IMR-90 (cell line): ENCODE data around the gene WDR13. TPM values are rescaled to one million over a fixed set of nuclear protein-coding genes. Genes with fewer than 3 reads are reported as not detected.

Source experiments
- ATAC-seq: fragments of 200-7000 bp; cut with Tn5 transposase; 2 replicates; pipeline ENCODE4 v1.9.1; 2020; ENCODE audit warnings: low read depth, mild to moderate bottlenecking, moderate library complexity
- BruUV-seq: library from RNA; stranded (reverse); fragments of 400-500 nt; replicated peaks from 2 replicates; lab custom pipeline; 2021; lab: Mats Ljungman, UMichigan
- CTCF ChIA-PET: fragments of 300-600 bp; formaldehyde crosslinking; extraction: SDS; loops from one replicate; lab custom pipeline; 2021; ENCODE audit warnings: antibody characterized with exemption; lab: Yijun Ruan, JAX
- POLR2A ChIA-PET: fragments of 300-600 bp; sonication (Branson Sonifier 250); formaldehyde crosslinking; loops from one replicate; lab custom pipeline; 2022; ENCODE audit warnings: antibody characterized with exemption; ENCODE audit not compliant: unreplicated experiment; lab: Charles Lee
- DNase-seq: peaks from one replicate; pipeline ENCODE4 v3.0.0; 2013
- H2AFZ ChIP-seq: replicated peaks from 2 replicates; pipeline ENCODE3; 2013; ENCODE audit warnings: low read length, mild to moderate bottlenecking; ENCODE audit not compliant: poor library complexity
- H2AK5ac ChIP-seq: 2 replicates; pipeline ENCODE4 v1.6.1; 2013; ENCODE audit warnings: low read depth, low read length, inconsistent platforms
- H2AK9ac ChIP-seq: replicated peaks from 2 replicates; pipeline ENCODE3; 2013; ENCODE audit warnings: mild to moderate bottlenecking, low read depth, low read length, moderate library complexity; ENCODE audit not compliant: poor library complexity
- H2BK120ac ChIP-seq: 2 replicates; pipeline ENCODE4 v1.6.1; 2013; ENCODE audit warnings: low read depth, low read length, inconsistent platforms
- H2BK15ac ChIP-seq: 3 replicates; pipeline ENCODE4 v1.6.1; 2013; ENCODE audit warnings: low read depth, low read length, inconsistent platforms
- H2BK20ac ChIP-seq: 2 replicates; pipeline ENCODE4 v1.6.1; 2013; ENCODE audit warnings: low read depth, mild to moderate bottlenecking, inconsistent platforms, low read length, moderate library complexity
- H2BK5ac ChIP-seq: 2 replicates; pipeline ENCODE4 v1.6.1; 2013; ENCODE audit warnings: mild to moderate bottlenecking, low read depth, low read length, inconsistent platforms; ENCODE audit not compliant: poor library complexity, severe bottlenecking
- H3K14ac ChIP-seq: replicated peaks from 2 replicates; pipeline ENCODE4 v1.6.1; 2013; ENCODE audit warnings: low read depth, low read length, inconsistent platforms
- H3K18ac ChIP-seq: 2 replicates; pipeline ENCODE4 v1.6.1; 2013; ENCODE audit warnings: low read depth, low read length, control low read depth
- H3K23ac ChIP-seq: 2 replicates; pipeline ENCODE4 v1.6.1; 2013; ENCODE audit warnings: low read depth, low read length, inconsistent platforms
- H3K27ac ChIP-seq: 2 replicates; pipeline ENCODE4 v1.5.1; 2013; ENCODE audit warnings: mild to moderate bottlenecking, control low read depth, low read length; ENCODE audit not compliant: insufficient read depth
- H3K27me3 ChIP-seq: 2 replicates; pipeline ENCODE4 v1.6.1; 2013; ENCODE audit warnings: low read length; ENCODE audit not compliant: control insufficient read depth, insufficient read depth
- H3K36me3 ChIP-seq: 2 replicates; pipeline ENCODE4 v1.6.1; 2013; ENCODE audit warnings: low read length, mixed read lengths; ENCODE audit not compliant: control insufficient read depth, insufficient read depth
- H3K4ac ChIP-seq: 2 replicates; pipeline ENCODE4 v1.6.1; 2013; ENCODE audit warnings: low read depth, low read length, inconsistent platforms
- H3K4me1 ChIP-seq: 2 replicates; pipeline ENCODE4 v1.6.1; 2013; ENCODE audit warnings: low read length, mixed read lengths; ENCODE audit not compliant: control insufficient read depth, insufficient read depth
- H3K4me2 ChIP-seq: 2 replicates; pipeline ENCODE4 v1.6.1; 2013; ENCODE audit warnings: low read depth, mild to moderate bottlenecking, control low read depth, low read length, moderate library complexity
- H3K4me3 ChIP-seq: 2 replicates; pipeline ENCODE4 v1.5.1; 2013; ENCODE audit warnings: low read depth, mild to moderate bottlenecking, control low read depth, low read length, moderate library complexity; ENCODE audit not compliant: insufficient read depth
- H3K56ac ChIP-seq: 2 replicates; pipeline ENCODE4 v1.6.1; 2013; ENCODE audit warnings: low read length, inconsistent platforms; ENCODE audit not compliant: insufficient read depth; ENCODE audit errors: extremely low read depth
- H3K79me1 ChIP-seq, 2 experiments: 2 replicates each; pipeline ENCODE4 v1.6.1; 2013; ENCODE audit warnings: low read length in 2 of 2, inconsistent platforms in 1 of 2, low read depth in 1 of 2
- H3K9ac ChIP-seq: 2 replicates; pipeline ENCODE4 v1.6.1; 2013; ENCODE audit warnings: low read depth, low read length, control low read depth
- H3K9me1 ChIP-seq: 2 replicates; pipeline ENCODE4 v1.6.1; 2013; ENCODE audit warnings: low read length, inconsistent platforms; ENCODE audit not compliant: insufficient read depth
- H3K9me3 ChIP-seq: 2 replicates; pipeline ENCODE4 v1.6.1; 2013; ENCODE audit warnings: low read length; ENCODE audit not compliant: control insufficient read depth, insufficient read depth
- H4K20me1 ChIP-seq: 2 replicates; pipeline ENCODE4 v1.6.1; 2013; ENCODE audit warnings: low read length, inconsistent platforms; ENCODE audit not compliant: insufficient read depth
- H4K5ac ChIP-seq: 2 replicates; pipeline ENCODE4 v1.6.1; 2013; ENCODE audit warnings: mild to moderate bottlenecking, low read depth, low read length, control low read depth
- H4K8ac ChIP-seq, 2 experiments: 2 replicates each; pipeline ENCODE4 v1.6.1; 2013; ENCODE audit warnings: low read depth in 2 of 2, low read length in 2 of 2, control low read depth in 1 of 2, inconsistent platforms in 1 of 2
- H4K91ac ChIP-seq: 2 replicates; pipeline ENCODE4 v1.6.1; 2013; ENCODE audit warnings: low read depth, low read length, inconsistent platforms; ENCODE audit not compliant: insufficient read depth
- FOS ChIP-seq: fragments of 150-350 bp; IDR thresholded peaks from 2 replicates; pipeline ENCODE4 v1.6.1; 2016; ENCODE audit warnings: low read depth, low read length
- RFX5 ChIP-seq: IDR thresholded peaks from 2 replicates; pipeline ENCODE4 v1.8.0; 2012; ENCODE audit warnings: low read depth, mild to moderate bottlenecking, low read length, moderate library complexity
- WGBS, 2 experiments: methylation state at CpG; one replicate each; pipeline versions ENCODE4 v1.1.5 to v1.1.7; 2013; ENCODE audit warnings: missing lambda C conversion rate in 2 of 2; ENCODE audit not compliant: insufficient read length in 1 of 2; ENCODE audit errors: extremely low coverage in 2 of 2; 5-methylcytosine and 5-hydroxymethylcytosine counted together
- dilution Hi-C: fragments of 300-500 bp; cut with HindIII; formaldehyde crosslinking; loops from one replicate; pipeline ENCODE4 v1.14.3; 2018; ENCODE audit warnings: low sequenced_read_pairs; ENCODE audit not compliant: unreplicated experiment
- in situ Hi-C: fragments of 300-500 bp; cut with MboI; formaldehyde crosslinking; loops from 3 replicates; pipeline ENCODE4 v1.14.3; 2019; ENCODE audit warnings: low sequenced_read_pairs, inconsistent platforms, mixed read lengths
- intact Hi-C: fragments of 100-400 bp; cut with micrococcal nuclease; formaldehyde crosslinking; loops from 2 replicates; pipeline ENCODE4 v1.10.0; 2022
- polyA plus RNA-seq, 3 experiments: library from polyadenylated mRNA; depleted of rRNA; stranded (reverse); fragments of >200 nt; gene quantifications; 2 replicates each; pipeline ENCODE4 v1.2.3, GENCODE V29; 2012; ENCODE audit warnings: low replicate concordance in 1 of 3
- total RNA-seq: library from RNA; depleted of rRNA; stranded (reverse); fragments of >200 nt; gene quantifications from 2 replicates; pipeline ENCODE4 v1.2.3, GENCODE V29; 2012
- TF ChIP-seq, protein P1 (sequence below): fragments of 150-350 bp; IDR thresholded peaks from 2 replicates; pipeline ENCODE4 v1.6.1; 2016; ENCODE audit warnings: low read depth, mild to moderate bottlenecking, low read length, moderate library complexity, borderline replicate concordance

Gene WDR13
- total and polyA plus RNA-seq, 2 of the 4 experiments (the other 2 are of a cell fraction): 62.7 to 153 TPM

- Histone ChIP-seq H4K91ac (no peak overlapping the region), H3K9me3 (no peaks in the 10 kb centered on the region), H3K4me2 (no peak overlapping the region), H3K79me1 (no peaks in the 10 kb centered on the region), H2BK20ac (no peak overlapping the region), H3K4ac (no peak overlapping the region), H3K14ac (no peak overlapping the region), H4K8ac (no peak overlapping the region), H3K27me3 (no peaks in the 10 kb centered on the region), H2AK5ac (no peak overlapping the region), H3K4me1 (no peaks in the 10 kb centered on the region), H2BK15ac (no peak overlapping the region), H2BK5ac (no peak overlapping the region), H3K9me1 (no peaks in the 10 kb centered on the region), H2AFZ (no peak overlapping the region), H2AK9ac (no peak overlapping the region), H4K20me1 (no peaks in the 10 kb centered on the region), H3K18ac (no peak overlapping the region), H3K23ac (no peak overlapping the region), H3K9ac (no peak overlapping the region), H4K5ac (no peak overlapping the region), H3K4me3 (no peak overlapping the region), H3K56ac (no peak overlapping the region), H3K27ac (no peak overlapping the region), H3K36me3 (no peaks in the 10 kb centered on the region), H2BK120ac (no peak overlapping the region)
- ChIA-PET POLR2A (no interaction called here), CTCF (no interaction called here)
- TF ChIP-seq RFX5 (no peak), FOS (no peak)
- TF ChIP-seq, protein P1, sequence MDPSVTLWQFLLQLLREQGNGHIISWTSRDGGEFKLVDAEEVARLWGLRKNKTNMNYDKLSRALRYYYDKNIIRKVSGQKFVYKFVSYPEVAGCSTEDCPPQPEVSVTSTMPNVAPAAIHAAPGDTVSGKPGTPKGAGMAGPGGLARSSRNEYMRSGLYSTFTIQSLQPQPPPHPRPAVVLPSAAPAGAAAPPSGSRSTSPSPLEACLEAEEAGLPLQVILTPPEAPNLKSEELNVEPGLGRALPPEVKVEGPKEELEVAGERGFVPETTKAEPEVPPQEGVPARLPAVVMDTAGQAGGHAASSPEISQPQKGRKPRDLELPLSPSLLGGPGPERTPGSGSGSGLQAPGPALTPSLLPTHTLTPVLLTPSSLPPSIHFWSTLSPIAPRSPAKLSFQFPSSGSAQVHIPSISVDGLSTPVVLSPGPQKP: no peak
- in situ Hi-C loops (no loop called here), intact Hi-C loops (no loop called here), dilution Hi-C loops (no loop called here)
- ATAC-seq (no peak), DNase-seq (no peak)
- BruUV-seq: no TSS peak
- 20% methylated on average over 1 of the region's 2 CpGs; no CpG with 5 or more reads in 1 of the 2 experiments for WGBS, 2 experiments
Observed at GRCh38 chrX:48611703-48612102, 14.4 kb downstream of the WDR13 start.
